Activated CD4-positive, CD25-positive, alpha-beta regulatory T cell (primary cell): ENCODE data around the gene TM4SF1.

Experiments
- DNase-seq, 4 experiments: peaks; one replicate each; lab custom pipeline; 2025; lab: John Stamatoyannopoulos, UW

TM4SF1 gene

DNA sequence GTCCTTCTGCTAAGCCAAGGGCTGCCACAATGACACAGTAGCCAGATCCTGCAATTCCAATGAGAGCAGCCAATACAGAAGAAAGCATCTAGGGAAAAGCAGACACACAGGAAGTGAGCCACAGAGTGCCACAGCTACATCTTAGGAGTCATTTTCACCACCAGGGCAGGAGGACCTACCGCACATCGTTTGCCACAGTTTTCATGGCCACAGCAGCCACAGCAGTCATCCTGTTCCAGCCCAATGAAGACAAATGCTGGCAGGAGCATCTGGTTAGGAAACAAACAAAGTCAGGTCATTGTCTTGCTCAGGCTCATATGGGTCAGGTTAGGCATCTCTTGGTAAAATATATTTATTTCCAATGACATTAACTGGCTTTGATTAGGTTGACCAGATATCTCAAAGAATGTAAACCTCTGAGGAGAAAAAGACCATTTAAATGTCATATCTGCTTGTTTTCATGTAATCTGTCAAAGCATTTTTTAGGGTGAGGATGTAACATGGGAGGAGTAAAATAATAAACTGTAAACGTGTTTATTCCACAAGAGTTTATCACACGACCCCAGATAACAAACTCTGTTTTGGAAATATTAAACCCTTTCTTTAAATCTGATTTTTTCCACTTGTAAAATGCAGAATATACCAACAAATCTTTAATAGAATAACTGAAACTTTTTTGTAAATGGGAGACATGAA lies 1.8 kb downstream of the TM4SF1 start:
- no peak for DNase-seq

GRCh38 chr3:149374793-149375500 lies 2.5 kb downstream of the TM4SF1 start:
- DNase-seq, result no peak

GRCh38 chr3:149374391-149374790 lies 3.1 kb downstream of the TM4SF1 start:
- no peak for DNase-seq

GRCh38 chr3:149373235-149374125 lies 4.0 kb downstream of the TM4SF1 start:
- DNase-seq, result no peak

GRCh38 chr3:149371723-149372114 lies 5.7 kb downstream of the TM4SF1 start:
- DNase-seq, result no peak

DNA sequence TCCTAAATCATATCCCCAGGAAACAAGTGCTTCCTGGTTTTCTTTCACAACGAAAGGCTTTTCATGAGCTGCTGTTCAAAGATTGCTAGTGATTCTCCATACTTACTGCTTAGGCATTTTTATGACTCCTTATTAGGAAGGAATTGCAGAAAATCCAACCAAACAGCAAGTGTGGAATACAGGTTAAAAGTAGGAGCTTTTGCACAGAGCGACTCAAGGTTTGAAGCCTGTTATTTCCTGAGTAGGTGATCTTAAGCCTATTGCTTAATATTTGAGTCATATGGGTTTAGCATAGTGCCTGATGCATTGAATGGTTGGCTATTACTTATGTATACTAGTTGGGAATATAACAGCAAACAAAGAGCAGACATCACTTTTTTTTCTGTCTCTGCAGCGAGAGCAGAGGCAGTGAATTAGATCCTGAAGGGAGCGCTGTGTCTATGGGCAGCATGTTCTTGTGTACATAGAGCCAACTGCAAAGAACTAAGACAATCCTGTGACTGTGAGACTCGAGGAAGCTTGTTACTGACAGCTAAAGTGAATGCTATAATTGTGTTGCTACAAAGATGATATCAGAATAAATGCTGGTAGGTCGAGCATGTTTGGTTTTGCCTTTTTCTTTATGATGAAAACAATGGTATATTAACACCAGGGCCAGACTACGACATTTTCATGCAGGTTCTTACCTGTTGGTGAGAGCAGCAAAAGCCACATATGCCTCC lies 6.3 kb downstream of the TM4SF1 start:
- no peak for DNase-seq

DNA sequence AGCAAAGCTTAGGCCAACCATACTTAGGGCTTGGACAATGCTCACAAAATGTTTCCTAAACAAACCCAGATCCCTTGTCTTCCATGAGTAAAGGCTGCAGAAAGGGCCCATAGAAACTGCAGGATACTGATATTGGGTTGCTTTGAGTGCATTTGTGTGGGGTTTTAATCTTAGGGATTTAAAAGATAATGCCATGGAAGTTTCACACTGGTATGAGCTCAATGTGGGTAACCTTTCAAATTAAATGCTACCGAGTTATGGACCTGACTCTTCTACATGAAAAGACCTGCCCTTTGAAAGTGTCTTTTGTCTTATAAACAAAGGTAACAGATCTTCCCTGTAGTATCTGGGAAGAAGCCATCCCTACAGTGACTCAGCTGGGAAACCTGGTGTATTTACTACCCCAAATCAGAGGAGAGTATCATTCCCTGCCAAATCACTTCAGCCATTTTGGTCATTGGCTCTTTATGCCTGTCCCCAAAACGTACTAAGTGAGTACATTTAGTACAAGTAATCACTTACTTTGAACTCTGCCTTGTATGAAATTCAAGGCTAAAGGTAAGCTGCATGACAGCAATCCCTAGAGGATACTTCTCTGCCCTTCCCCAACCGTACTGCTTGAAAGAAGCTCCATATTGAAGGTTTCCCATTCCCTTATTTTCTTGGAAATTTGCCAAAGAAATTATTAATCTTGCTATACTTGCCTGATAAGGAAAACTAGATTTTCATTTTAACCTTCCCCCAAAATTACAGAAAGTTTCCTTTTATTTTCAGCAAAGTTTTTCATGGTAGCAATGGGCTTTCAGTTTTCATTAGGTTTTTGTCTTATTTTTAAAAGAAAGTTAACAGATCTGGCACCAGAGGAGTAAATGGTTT lies 7.2 kb downstream of the TM4SF1 start:
- no peak for DNase-seq

DNA sequence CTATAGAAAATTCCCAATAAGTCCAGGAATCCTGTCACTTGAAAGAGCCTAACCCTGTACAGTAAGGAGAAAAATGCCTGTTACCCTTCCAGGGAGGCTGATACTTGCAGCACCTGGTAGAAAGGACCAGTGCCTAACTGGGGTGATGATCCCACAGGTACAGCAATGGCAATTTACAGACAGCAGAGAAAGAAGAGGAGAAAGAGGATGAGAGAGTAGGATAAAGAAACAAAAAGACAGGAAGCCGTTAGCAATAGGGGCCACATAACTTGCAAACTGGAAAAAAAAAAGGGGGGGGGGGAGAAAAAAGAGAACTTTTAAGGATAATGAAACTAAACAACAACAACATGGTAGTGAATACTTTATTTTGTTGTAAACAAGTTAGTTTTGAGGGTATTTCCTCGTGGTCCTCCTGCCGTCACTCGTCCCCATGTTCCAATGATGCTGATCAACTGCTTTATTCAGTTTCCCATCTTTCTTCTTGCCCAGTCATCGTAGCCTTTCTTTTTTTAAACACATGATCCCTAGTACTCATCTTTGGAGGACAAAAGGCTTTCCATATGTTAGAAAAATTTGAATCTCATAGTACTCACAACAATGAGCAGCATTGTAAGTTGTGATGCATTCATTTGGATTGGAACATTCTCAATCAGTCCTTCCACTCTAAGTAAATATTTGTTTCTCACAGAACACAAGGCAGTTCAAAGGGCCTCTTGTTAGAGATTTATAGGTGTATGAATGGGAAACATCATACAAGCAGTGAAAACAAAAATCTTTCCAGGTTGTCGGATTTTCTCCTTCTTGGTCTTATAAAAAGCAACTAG lies 8.6 kb downstream of the TM4SF1 start:
- no peak for DNase-seq

DNA sequence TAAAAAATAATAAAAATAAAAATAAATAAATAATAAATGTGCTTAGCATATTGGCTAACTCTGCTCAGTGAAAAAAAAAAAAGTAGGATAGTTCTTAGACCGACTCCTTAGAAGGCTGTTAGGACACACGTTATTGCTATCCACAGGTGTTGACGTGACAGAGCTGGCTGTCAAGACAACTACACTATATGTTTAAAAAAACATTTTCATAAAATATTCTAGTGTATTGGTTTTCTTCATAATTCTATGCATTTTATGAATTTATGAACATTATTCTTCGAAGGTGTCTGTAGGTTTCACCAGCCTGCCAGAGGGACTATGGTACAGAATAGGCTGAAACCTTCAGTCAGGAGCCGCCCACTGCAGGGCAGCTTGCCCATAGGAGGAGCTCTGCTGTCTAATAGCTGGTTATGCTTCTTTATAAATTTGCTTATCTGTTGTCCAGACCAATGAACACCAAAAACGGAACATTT lies 9.2 kb downstream of the TM4SF1 start:
- no peak for DNase-seq

DNA sequence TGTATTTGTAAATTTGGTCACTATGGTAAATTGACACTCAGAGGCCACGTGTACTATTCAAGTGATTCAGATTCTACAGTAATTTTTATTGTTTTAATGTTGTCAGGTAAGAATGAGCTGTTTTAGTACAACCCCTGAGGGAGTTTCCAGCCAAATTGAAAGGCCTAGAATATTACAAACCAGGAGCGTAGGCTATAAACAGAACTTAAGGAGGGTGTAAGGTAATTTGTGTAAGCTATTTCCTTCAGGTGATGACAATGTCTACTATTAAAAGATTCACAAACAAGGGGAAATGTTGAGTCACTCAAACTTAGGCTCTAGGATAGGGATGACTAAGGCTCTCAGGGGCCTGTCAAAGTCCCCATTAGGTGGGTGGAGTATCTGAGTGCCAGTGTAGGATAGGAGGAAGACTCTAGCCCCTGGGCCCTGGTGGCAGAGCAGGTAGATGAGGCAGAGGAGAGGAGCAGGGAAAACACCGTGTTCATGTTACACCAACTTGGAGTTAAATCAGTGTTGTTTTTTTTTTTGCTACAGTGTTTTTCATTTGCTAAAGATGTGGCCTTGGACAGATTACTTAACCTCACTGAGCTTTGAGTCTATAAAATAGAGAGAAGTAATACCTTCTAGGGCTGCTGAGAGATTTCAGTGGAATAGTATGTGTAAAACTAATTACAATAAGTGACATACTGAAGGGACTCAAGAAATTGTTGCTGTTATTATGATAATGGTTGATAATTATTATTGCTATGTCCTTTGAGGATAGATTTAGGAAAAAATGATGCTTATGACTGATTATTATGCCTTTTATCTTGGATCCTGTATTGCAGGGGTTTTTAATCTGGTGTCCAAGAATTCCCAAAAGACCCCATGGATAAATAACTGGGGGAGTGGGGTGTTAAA lies 10.3 kb downstream of the TM4SF1 start:
- no peak for DNase-seq

DNA sequence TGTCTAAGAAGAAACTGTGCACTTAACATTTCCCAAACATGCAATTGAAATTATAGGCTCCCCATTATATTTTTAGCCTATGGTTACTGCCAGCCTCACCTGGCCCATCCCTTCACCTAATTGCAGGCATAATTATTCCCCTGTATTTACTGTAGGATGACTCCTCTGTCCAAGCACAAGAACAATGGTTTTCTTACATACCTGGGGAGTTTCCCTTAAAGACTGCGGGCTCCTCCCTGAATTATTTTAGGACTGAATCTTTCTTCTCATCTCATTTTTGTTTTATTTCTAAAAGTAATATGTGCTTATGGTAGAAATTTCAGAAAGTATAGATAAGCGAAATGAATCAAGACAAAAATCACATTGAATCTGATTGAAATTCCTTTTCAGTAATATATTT lies 11.4 kb downstream of the TM4SF1 start:
- no peak for DNase-seq

GRCh38 chr3:149364624-149365023 lies 12.8 kb downstream of the TM4SF1 start:
- no peak for DNase-seq

DNA sequence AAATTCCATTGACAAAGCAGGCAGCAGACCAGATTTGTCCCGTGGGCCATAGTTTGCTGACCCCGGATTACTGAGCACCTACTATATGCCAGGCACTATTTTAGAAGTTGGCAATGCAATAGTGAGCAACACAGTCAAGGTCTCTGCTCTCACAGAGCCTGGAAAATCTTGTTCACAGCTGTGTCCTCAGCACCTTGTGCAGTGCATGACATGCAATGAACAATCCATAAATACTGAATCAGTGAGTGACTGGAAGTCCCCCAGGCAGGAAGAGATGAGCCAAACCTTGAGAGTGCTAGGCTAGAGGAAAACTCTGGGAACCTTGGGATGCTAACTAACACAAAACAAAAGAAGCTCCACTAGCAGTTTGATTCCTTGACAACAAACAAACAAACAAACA lies 14.4 kb downstream of the TM4SF1 start:
- DNase-seq, result no peak

- no peak for DNase-seq
Observed at GRCh38 chr3:149362366-149362765, 15.1 kb downstream of the TM4SF1 start.

DNA sequence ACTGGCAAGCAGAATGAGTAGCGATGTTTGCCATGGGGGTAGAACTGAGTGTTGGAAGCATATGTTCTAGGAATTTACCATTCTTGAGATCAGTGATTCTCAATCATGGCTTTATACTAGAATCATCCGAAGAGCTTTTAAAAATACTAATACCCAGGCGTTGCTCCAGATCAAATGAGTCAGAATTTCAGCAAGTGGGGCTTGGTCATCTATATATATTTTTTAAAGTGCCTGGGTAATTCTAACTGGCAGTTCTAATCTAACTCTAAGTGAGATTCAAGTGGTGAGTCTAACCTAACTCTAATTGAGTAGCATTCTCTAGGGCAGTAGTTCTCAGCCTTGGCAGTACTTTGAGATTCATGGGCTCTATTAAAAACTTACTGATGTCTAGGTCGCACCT lies 20.8 kb downstream of the TM4SF1 start:
- DNase-seq, result no peak

DNA sequence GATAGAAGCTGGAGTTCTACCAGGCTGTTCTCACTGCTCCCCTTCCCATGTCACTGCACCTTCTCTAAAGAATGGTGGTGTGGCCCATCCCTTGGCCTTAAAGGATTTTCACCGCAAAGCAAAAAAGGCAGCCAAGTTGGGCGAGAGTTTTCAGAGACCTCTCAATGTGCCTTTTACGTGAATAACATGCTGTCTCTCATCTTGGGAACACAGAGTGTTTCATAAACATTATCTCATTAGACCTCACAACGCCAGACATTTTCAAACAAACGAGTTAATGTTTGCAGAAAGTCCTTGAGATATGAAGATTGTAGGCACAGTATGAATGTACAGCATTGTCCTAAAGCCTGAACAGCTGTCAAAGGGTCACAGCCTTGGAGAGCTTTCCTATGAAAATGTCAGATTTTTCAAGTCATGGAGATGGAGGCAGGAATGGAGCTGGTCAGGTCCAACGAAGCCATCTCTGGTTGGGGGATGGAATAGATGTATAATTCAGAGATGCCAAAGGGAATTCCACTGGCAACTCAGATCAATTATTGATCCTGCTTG lies 21.3 kb downstream of the TM4SF1 start:
- no peak for DNase-seq

GRCh38 chr3:149353581-149354184 lies 23.8 kb downstream of the TM4SF1 start:
- DNase-seq, result no peak

DNA sequence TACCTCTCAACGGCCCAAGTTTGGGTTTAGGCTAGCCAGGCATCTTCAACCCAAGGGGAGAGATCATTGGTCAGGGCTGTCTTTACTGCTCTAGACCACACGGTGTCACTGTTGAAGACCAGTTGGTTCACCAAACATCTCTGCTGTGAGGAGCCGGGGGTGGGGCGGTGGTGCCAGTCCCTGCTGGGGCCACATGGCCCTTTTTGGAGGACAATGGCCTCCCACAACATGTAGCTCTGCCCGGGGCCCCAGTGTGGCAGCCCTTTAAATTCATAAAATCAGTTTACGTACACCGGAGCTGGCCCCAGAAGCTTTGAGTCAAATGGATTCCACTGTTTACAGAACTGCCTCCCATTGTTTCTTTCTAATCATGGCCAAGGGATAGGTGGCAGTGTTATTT lies 24.9 kb downstream of the TM4SF1 start:
- DNase-seq, result no peak
